ENCODE results near the gene GAGE12F. TPM values are rescaled to one million over a fixed set of nuclear protein-coding genes. Genes with fewer than 3 reads are reported as not detected.
"Not testable (repeated sequence)": the region's sequence is repeated elsewhere in the genome, so short reads cannot be mapped to it uniquely, and the experiment has no call there.

GAGE12F gene, protein sequence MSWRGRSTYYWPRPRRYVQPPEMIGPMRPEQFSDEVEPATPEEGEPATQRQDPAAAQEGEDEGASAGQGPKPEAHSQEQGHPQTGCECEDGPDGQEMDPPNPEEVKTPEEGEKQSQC
- polyA plus RNA-seq (2013) = not detected

DNA sequence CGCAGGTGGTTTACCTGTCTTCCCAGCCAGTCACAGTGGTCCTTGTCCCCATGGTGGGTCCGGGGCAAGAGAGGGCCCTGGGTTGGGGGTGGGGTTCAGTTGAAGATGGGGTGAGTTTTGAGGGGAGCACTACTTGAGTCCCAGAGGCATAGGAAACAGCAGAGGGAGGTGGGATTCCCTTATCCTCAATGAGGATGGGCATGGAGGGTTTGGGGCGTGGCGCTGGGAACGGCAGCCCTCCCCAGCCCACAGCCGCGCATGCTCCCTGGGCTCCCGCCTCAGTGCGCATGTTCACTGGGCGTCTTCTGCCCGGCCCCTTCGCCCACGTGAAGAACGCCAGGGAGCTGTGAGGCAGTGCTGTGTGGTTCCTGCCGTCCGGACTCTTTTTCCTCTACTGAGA, at the start of gene GAGE12F:
GAGE12F (plus strand) TSS at position 301 of the 400 bp plus-strand sequence. CDS start 1,155 bp downstream, outside the sequence.
- H3K4me3 ChIP-seq (ENCODE audit: control insufficient read depth in 1 of 7, extremely low read depth in 1 of 7, insufficient read depth in 4 of 7, low read depth in 2 of 7, low read length in 6 of 7); H3K27me3 ChIP-seq (replicated peaks in 2 of 5; ENCODE audit: control insufficient read depth in 4 of 5, insufficient read depth in 5 of 5, low read length in 4 of 5); DNase-seq; POLR2A ChIA-PET; CTCF ChIA-PET; H3K4me1 ChIP-seq (ENCODE audit: control extremely low read depth in 1 of 4, control insufficient read depth in 4 of 4, insufficient read depth in 4 of 4, low read length in 3 of 4); H3K27ac ChIP-seq (ENCODE audit: insufficient read depth in 1 of 2, low read depth in 1 of 2, low read length in 2 of 2, poor library complexity in 1 of 2, severe bottlenecking in 2 of 2); H3K9me3 ChIP-seq (ENCODE audit: control extremely low read depth in 1 of 5, control insufficient read depth in 4 of 5, insufficient read depth in 2 of 5, low read depth in 1 of 5, low read length in 4 of 5); H3K36me3 ChIP-seq (ENCODE audit: control insufficient read depth in 4 of 4, insufficient read depth in 4 of 4, low read length in 3 of 4): not testable (repeated sequence)
- no CpG with 5 or more reads among the region's 16 CpGs for WGBS (ENCODE audit: insufficient coverage)

DNA sequence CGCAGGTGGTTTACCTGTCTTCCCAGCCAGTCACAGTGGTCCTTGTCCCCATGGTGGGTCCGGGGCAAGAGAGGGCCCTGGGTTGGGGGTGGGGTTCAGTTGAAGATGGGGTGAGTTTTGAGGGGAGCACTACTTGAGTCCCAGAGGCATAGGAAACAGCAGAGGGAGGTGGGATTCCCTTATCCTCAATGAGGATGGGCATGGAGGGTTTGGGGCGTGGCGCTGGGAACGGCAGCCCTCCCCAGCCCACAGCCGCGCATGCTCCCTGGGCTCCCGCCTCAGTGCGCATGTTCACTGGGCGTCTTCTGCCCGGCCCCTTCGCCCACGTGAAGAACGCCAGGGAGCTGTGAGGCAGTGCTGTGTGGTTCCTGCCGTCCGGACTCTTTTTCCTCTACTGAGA, 28.8 kb upstream of the GAGE12F start, which contains the start of gene GAGE12C:
GAGE12C (plus strand) TSS at position 301 of the 400 bp plus-strand sequence. CDS start 1,155 bp downstream, outside the sequence.
- H3K27ac ChIP-seq (ENCODE audit: insufficient read depth in 1 of 2, low read depth in 1 of 2, low read length in 2 of 2, poor library complexity in 1 of 2, severe bottlenecking in 2 of 2); H3K9me3 ChIP-seq (ENCODE audit: control extremely low read depth in 1 of 5, control insufficient read depth in 4 of 5, insufficient read depth in 2 of 5, low read depth in 1 of 5, low read length in 4 of 5); H3K4me3 ChIP-seq (ENCODE audit: control insufficient read depth in 1 of 7, extremely low read depth in 1 of 7, insufficient read depth in 4 of 7, low read depth in 2 of 7, low read length in 6 of 7); H3K27me3 ChIP-seq (replicated peaks in 2 of 5; ENCODE audit: control insufficient read depth in 4 of 5, insufficient read depth in 5 of 5, low read length in 4 of 5); H3K4me1 ChIP-seq (ENCODE audit: control extremely low read depth in 1 of 4, control insufficient read depth in 4 of 4, insufficient read depth in 4 of 4, low read length in 3 of 4); H3K36me3 ChIP-seq (ENCODE audit: control insufficient read depth in 4 of 4, insufficient read depth in 4 of 4, low read length in 3 of 4); CTCF ChIA-PET; POLR2A ChIA-PET; DNase-seq: not testable (repeated sequence)
- WGBS (ENCODE audit: insufficient coverage) = no CpG with 5 or more reads among the region's 16 CpGs

DNA sequence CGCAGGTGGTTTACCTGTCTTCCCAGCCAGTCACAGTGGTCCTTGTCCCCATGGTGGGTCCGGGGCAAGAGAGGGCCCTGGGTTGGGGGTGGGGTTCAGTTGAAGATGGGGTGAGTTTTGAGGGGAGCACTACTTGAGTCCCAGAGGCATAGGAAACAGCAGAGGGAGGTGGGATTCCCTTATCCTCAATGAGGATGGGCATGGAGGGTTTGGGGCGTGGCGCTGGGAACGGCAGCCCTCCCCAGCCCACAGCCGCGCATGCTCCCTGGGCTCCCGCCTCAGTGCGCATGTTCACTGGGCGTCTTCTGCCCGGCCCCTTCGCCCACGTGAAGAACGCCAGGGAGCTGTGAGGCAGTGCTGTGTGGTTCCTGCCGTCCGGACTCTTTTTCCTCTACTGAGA, 19.2 kb upstream of the GAGE12F start, which contains the start of gene GAGE12D:
GAGE12D (plus strand) TSS at position 301 of the 400 bp plus-strand sequence. CDS start 1,155 bp downstream, outside the sequence.
- CTCF ChIA-PET; H3K9me3 ChIP-seq (ENCODE audit: control extremely low read depth in 1 of 5, control insufficient read depth in 4 of 5, insufficient read depth in 2 of 5, low read depth in 1 of 5, low read length in 4 of 5); DNase-seq; H3K27me3 ChIP-seq (replicated peaks in 2 of 5; ENCODE audit: control insufficient read depth in 4 of 5, insufficient read depth in 5 of 5, low read length in 4 of 5); H3K4me3 ChIP-seq (ENCODE audit: control insufficient read depth in 1 of 7, extremely low read depth in 1 of 7, insufficient read depth in 4 of 7, low read depth in 2 of 7, low read length in 6 of 7); H3K36me3 ChIP-seq (ENCODE audit: control insufficient read depth in 4 of 4, insufficient read depth in 4 of 4, low read length in 3 of 4); H3K4me1 ChIP-seq (ENCODE audit: control extremely low read depth in 1 of 4, control insufficient read depth in 4 of 4, insufficient read depth in 4 of 4, low read length in 3 of 4); H3K27ac ChIP-seq (ENCODE audit: insufficient read depth in 1 of 2, low read depth in 1 of 2, low read length in 2 of 2, poor library complexity in 1 of 2, severe bottlenecking in 2 of 2); POLR2A ChIA-PET: not testable (repeated sequence)
- no CpG with 5 or more reads among the region's 16 CpGs for WGBS (ENCODE audit: insufficient coverage)

DNA sequence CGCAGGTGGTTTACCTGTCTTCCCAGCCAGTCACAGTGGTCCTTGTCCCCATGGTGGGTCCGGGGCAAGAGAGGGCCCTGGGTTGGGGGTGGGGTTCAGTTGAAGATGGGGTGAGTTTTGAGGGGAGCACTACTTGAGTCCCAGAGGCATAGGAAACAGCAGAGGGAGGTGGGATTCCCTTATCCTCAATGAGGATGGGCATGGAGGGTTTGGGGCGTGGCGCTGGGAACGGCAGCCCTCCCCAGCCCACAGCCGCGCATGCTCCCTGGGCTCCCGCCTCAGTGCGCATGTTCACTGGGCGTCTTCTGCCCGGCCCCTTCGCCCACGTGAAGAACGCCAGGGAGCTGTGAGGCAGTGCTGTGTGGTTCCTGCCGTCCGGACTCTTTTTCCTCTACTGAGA, 9.7 kb upstream of the GAGE12F start, which contains the start of gene GAGE12E:
GAGE12E (plus strand) TSS at position 301 of the 400 bp plus-strand sequence. CDS start 1,155 bp downstream, outside the sequence.
- H3K36me3 ChIP-seq (ENCODE audit: control insufficient read depth in 4 of 4, insufficient read depth in 4 of 4, low read length in 3 of 4); H3K4me3 ChIP-seq (ENCODE audit: control insufficient read depth in 1 of 7, extremely low read depth in 1 of 7, insufficient read depth in 4 of 7, low read depth in 2 of 7, low read length in 6 of 7); H3K27ac ChIP-seq (ENCODE audit: insufficient read depth in 1 of 2, low read depth in 1 of 2, low read length in 2 of 2, poor library complexity in 1 of 2, severe bottlenecking in 2 of 2); POLR2A ChIA-PET; H3K4me1 ChIP-seq (ENCODE audit: control extremely low read depth in 1 of 4, control insufficient read depth in 4 of 4, insufficient read depth in 4 of 4, low read length in 3 of 4); H3K27me3 ChIP-seq (replicated peaks in 2 of 5; ENCODE audit: control insufficient read depth in 4 of 5, insufficient read depth in 5 of 5, low read length in 4 of 5); CTCF ChIA-PET; H3K9me3 ChIP-seq (ENCODE audit: control extremely low read depth in 1 of 5, control insufficient read depth in 4 of 5, insufficient read depth in 2 of 5, low read depth in 1 of 5, low read length in 4 of 5); DNase-seq: not testable (repeated sequence)
- WGBS (ENCODE audit: insufficient coverage) = no CpG with 5 or more reads among the region's 16 CpGs

DNA sequence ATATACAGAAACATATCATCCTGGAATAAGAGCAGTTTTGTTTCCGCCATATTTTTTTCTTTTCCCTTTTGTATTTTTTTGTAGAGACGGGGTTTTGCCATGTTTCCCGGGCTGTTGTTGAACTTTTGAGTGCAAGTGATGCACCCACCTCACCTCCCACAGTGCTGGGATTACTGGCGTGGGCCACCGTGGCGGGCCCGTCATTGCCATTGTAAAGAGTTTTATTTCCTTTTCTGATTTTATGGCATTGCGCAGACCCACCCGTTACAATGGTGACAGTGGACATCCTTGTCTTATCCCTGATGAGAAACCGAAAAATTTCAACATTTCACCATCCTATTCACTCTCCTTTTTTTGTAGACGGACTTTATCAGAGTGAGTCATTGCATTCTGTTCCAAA, 8.1 kb downstream of the GAGE12F start:
- CTCF ChIA-PET; H3K4me1 ChIP-seq (ENCODE audit: control extremely low read depth in 1 of 4, control insufficient read depth in 4 of 4, insufficient read depth in 4 of 4, low read length in 3 of 4); H3K4me3 ChIP-seq (ENCODE audit: control insufficient read depth in 1 of 7, extremely low read depth in 1 of 7, insufficient read depth in 4 of 7, low read depth in 2 of 7, low read length in 6 of 7); H3K27me3 ChIP-seq (replicated peaks in 2 of 5; ENCODE audit: control insufficient read depth in 4 of 5, insufficient read depth in 5 of 5, low read length in 4 of 5); H3K27ac ChIP-seq (ENCODE audit: insufficient read depth in 1 of 2, low read depth in 1 of 2, low read length in 2 of 2, poor library complexity in 1 of 2, severe bottlenecking in 2 of 2); H3K36me3 ChIP-seq (ENCODE audit: control insufficient read depth in 4 of 4, insufficient read depth in 4 of 4, low read length in 3 of 4); H3K9me3 ChIP-seq (ENCODE audit: control extremely low read depth in 1 of 5, control insufficient read depth in 4 of 5, insufficient read depth in 2 of 5, low read depth in 1 of 5, low read length in 4 of 5); DNase-seq; POLR2A ChIA-PET: not testable (repeated sequence)
- no CpG with 5 or more reads among the region's 11 CpGs for WGBS (ENCODE audit: insufficient coverage)

DNA sequence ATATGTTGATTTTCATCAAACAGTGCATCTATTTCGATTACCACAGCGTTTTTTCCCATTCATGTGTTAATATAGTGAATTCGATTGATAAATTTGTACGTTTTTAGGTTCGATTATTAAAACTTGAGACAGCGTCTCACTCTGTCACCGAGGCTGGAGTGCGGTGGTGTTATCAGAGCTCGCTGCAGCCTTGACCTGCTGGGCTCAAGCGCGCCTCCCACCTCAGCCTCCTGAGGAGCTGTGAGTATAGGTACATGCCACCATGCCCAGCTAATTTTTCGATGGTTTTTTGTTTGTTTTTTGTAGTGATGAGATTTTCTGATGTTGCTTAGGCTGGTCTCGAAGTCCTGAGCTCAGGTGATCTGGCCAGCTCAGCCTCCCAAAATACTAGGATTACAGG, 8.5 kb downstream of the GAGE12F start:
- CTCF ChIA-PET; H3K27ac ChIP-seq (ENCODE audit: insufficient read depth in 1 of 2, low read depth in 1 of 2, low read length in 2 of 2, poor library complexity in 1 of 2, severe bottlenecking in 2 of 2); DNase-seq; POLR2A ChIA-PET; H3K4me3 ChIP-seq (ENCODE audit: control insufficient read depth in 1 of 7, extremely low read depth in 1 of 7, insufficient read depth in 4 of 7, low read depth in 2 of 7, low read length in 6 of 7); H3K9me3 ChIP-seq (ENCODE audit: control extremely low read depth in 1 of 5, control insufficient read depth in 4 of 5, insufficient read depth in 2 of 5, low read depth in 1 of 5, low read length in 4 of 5); H3K27me3 ChIP-seq (replicated peaks in 2 of 5; ENCODE audit: control insufficient read depth in 4 of 5, insufficient read depth in 5 of 5, low read length in 4 of 5); H3K4me1 ChIP-seq (ENCODE audit: control extremely low read depth in 1 of 4, control insufficient read depth in 4 of 4, insufficient read depth in 4 of 4, low read length in 3 of 4); H3K36me3 ChIP-seq (ENCODE audit: control insufficient read depth in 4 of 4, insufficient read depth in 4 of 4, low read length in 3 of 4): not testable (repeated sequence)
- WGBS (ENCODE audit: insufficient coverage) = 91% methylated on average over 6 of the region's 13 CpGs

DNA sequence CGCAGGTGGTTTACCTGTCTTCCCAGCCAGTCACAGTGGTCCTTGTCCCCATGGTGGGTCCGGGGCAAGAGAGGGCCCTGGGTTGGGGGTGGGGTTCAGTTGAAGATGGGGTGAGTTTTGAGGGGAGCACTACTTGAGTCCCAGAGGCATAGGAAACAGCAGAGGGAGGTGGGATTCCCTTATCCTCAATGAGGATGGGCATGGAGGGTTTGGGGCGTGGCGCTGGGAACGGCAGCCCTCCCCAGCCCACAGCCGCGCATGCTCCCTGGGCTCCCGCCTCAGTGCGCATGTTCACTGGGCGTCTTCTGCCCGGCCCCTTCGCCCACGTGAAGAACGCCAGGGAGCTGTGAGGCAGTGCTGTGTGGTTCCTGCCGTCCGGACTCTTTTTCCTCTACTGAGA, 9.5 kb downstream of the GAGE12F start, which contains the start of gene GAGE12G:
GAGE12G (plus strand) TSS at position 301 of the 400 bp plus-strand sequence. CDS start 1,155 bp downstream, outside the sequence.
- not testable (repeated sequence) for H3K4me1 ChIP-seq (ENCODE audit: control extremely low read depth in 1 of 4, control insufficient read depth in 4 of 4, insufficient read depth in 4 of 4, low read length in 3 of 4)

More for the DNA sequence above, 9.5 kb downstream of the GAGE12F start, which contains the start of gene GAGE12G:
- POLR2A ChIA-PET; CTCF ChIA-PET; H3K4me3 ChIP-seq (ENCODE audit: control insufficient read depth in 1 of 7, extremely low read depth in 1 of 7, insufficient read depth in 4 of 7, low read depth in 2 of 7, low read length in 6 of 7); H3K9me3 ChIP-seq (ENCODE audit: control extremely low read depth in 1 of 5, control insufficient read depth in 4 of 5, insufficient read depth in 2 of 5, low read depth in 1 of 5, low read length in 4 of 5); H3K27me3 ChIP-seq (replicated peaks in 2 of 5; ENCODE audit: control insufficient read depth in 4 of 5, insufficient read depth in 5 of 5, low read length in 4 of 5); H3K36me3 ChIP-seq (ENCODE audit: control insufficient read depth in 4 of 4, insufficient read depth in 4 of 4, low read length in 3 of 4); DNase-seq; H3K27ac ChIP-seq (ENCODE audit: insufficient read depth in 1 of 2, low read depth in 1 of 2, low read length in 2 of 2, poor library complexity in 1 of 2, severe bottlenecking in 2 of 2): not testable (repeated sequence)
- no CpG with 5 or more reads among the region's 16 CpGs for WGBS (ENCODE audit: insufficient coverage)

Data from common myeloid progenitor, CD34-positive (primary cell).